H9 (cell line): Measurements from ENCODE around the gene ARFGEF2. TPM values are rescaled to one million over a fixed set of nuclear protein-coding genes. Genes with fewer than 3 reads are reported as not detected.
A peak's percentile ranks its signal among the peaks of the same experiment; 100 is the strongest.

Source experiments
- DNase-seq: peaks from one replicate; pipeline ENCODE4 v3.0.0-alpha.2; 2017
- H2AFZ ChIP-seq: one replicate; pipeline ENCODE4 v1.6.1; 2013; ENCODE audit warnings: mild to moderate bottlenecking, low read length, control low read depth, moderate library complexity
- H2AK5ac ChIP-seq: 2 replicates; pipeline ENCODE4 v1.6.1; 2013; ENCODE audit warnings: low read length, control low read depth, mixed read lengths; ENCODE audit not compliant: insufficient read length
- H2BK120ac ChIP-seq: one replicate; pipeline ENCODE4 v1.6.1; 2013; ENCODE audit warnings: low read depth, mild to moderate bottlenecking, low read length, control low read depth, inconsistent platforms; ENCODE audit not compliant: poor library complexity, severe bottlenecking
- H2BK12ac ChIP-seq: 2 replicates; pipeline ENCODE4 v1.6.1; 2013; ENCODE audit warnings: low read length, control low read depth, mixed read lengths, low read depth; ENCODE audit not compliant: insufficient read length
- H2BK15ac ChIP-seq: 2 replicates; pipeline ENCODE4 v1.6.1; 2013; ENCODE audit warnings: low read depth, low read length, control low read depth
- H2BK20ac ChIP-seq: one replicate; pipeline ENCODE4 v1.6.1; 2013; ENCODE audit warnings: low read depth, mild to moderate bottlenecking, low read length, control low read depth, inconsistent platforms; ENCODE audit not compliant: poor library complexity, severe bottlenecking
- H2BK5ac ChIP-seq: 2 replicates; pipeline ENCODE4 v1.6.1; 2013; ENCODE audit warnings: low read length, control low read depth, mixed read lengths; ENCODE audit not compliant: insufficient read length
- H3K14ac ChIP-seq: 2 replicates; pipeline ENCODE4 v1.6.1; 2013; ENCODE audit warnings: low read length, control low read depth; ENCODE audit not compliant: insufficient read depth
- H3K18ac ChIP-seq: 2 replicates; pipeline ENCODE4 v1.6.1; 2013; ENCODE audit warnings: low read depth, mild to moderate bottlenecking, mixed read lengths, low read length, control low read depth; ENCODE audit not compliant: insufficient read length
- H3K23ac ChIP-seq: 2 replicates; pipeline ENCODE4 v1.6.1; 2013; ENCODE audit warnings: low read length, control low read depth, mixed read lengths, low read depth; ENCODE audit not compliant: insufficient read length
- H3K23me2 ChIP-seq: 2 replicates; pipeline ENCODE4 v1.6.1; 2013; ENCODE audit warnings: low read depth, mild to moderate bottlenecking, mixed read lengths, low read length, control low read depth; ENCODE audit not compliant: insufficient read length, poor library complexity, severe bottlenecking
- H3K27ac ChIP-seq: 2 replicates; pipeline ENCODE4 v1.5.1; 2013; ENCODE audit warnings: low read length, control low read depth, mixed read lengths, low read depth; ENCODE audit not compliant: insufficient read length
- H3K27me3 ChIP-seq: 2 replicates; pipeline ENCODE4 v1.6.1; 2013; ENCODE audit warnings: low read length, control low read depth, inconsistent platforms; ENCODE audit not compliant: insufficient read depth
- H3K4ac ChIP-seq: 2 replicates; pipeline ENCODE4 v1.6.1; 2013; ENCODE audit warnings: low read depth, mild to moderate bottlenecking, control low read depth, inconsistent platforms, low read length, moderate library complexity
- H3K4me1 ChIP-seq: 2 replicates; pipeline ENCODE4 v1.6.1; 2013; ENCODE audit warnings: low read length, control low read depth, inconsistent platforms; ENCODE audit not compliant: insufficient read depth
- H3K4me2 ChIP-seq: 2 replicates; pipeline ENCODE4 v1.6.1; 2013; ENCODE audit warnings: low read length, control low read depth, mixed read lengths; ENCODE audit not compliant: insufficient read length, insufficient read depth
- H3K56ac ChIP-seq: 2 replicates; pipeline ENCODE4 v1.6.1; 2013; ENCODE audit warnings: low read depth, mild to moderate bottlenecking, mixed read lengths, low read length, control low read depth; ENCODE audit not compliant: insufficient read length
- H3K79me1 ChIP-seq: 2 replicates; pipeline ENCODE4 v1.6.1; 2013; ENCODE audit warnings: low read depth, mild to moderate bottlenecking, moderate library complexity, low read length, control low read depth, inconsistent platforms; ENCODE audit not compliant: insufficient read depth, poor library complexity, severe bottlenecking
- H3K79me2 ChIP-seq: 2 replicates; pipeline ENCODE4 v1.6.1; 2013; ENCODE audit warnings: low read length, control low read depth, inconsistent platforms; ENCODE audit not compliant: insufficient read depth
- H3K9ac ChIP-seq: 2 replicates; pipeline ENCODE4 v1.6.1; 2013; ENCODE audit warnings: low read length, control low read depth, mixed read lengths; ENCODE audit not compliant: insufficient read length; ENCODE audit errors: extremely low read depth
- H3K9me3 ChIP-seq: one replicate; pipeline ENCODE4 v1.6.1; 2013; ENCODE audit warnings: low read depth, low read length, inconsistent platforms; ENCODE audit not compliant: control insufficient read depth
- H3T11ph ChIP-seq: one replicate; pipeline ENCODE4 v1.6.1; 2013; ENCODE audit warnings: mild to moderate bottlenecking, low read length, control low read depth, inconsistent platforms
- H4K20me1 ChIP-seq: one replicate; pipeline ENCODE4 v1.6.1; 2013; ENCODE audit not compliant: control insufficient read depth, insufficient read length, insufficient read depth
- H4K5ac ChIP-seq: 2 replicates; pipeline ENCODE4 v1.6.1; 2013; ENCODE audit warnings: low read depth, mild to moderate bottlenecking, mixed read lengths, low read length, control low read depth; ENCODE audit not compliant: insufficient read length
- H4K8ac ChIP-seq: replicated peaks from 2 replicates; pipeline ENCODE4 v1.6.1; 2013; ENCODE audit warnings: low read length, control low read depth, mixed read lengths, low read depth; ENCODE audit not compliant: insufficient read length
- H4K91ac ChIP-seq: 2 replicates; pipeline ENCODE4 v1.6.1; 2013; ENCODE audit warnings: low read depth, mild to moderate bottlenecking, moderate library complexity, mixed read lengths, low read length, control low read depth; ENCODE audit not compliant: insufficient read length
- H3K27ac Mint-ChIP-seq, 3 experiments: 2 replicates in 2 of 3; 3 replicates in 1 of 3; pipeline ENCODE4 v1.8.0; 2020 to 2021; ENCODE audit warnings: mixed read lengths in 3 of 3, mild to moderate bottlenecking in 1 of 3, moderate library complexity in 1 of 3
- H3K27me3 Mint-ChIP-seq: 2 replicates; pipeline ENCODE4 v1.8.0; 2021; ENCODE audit warnings: low read depth, mild to moderate bottlenecking, moderate library complexity, mixed read lengths
- H3K36me3 Mint-ChIP-seq, 3 experiments: 2 replicates in 2 of 3; 3 replicates in 1 of 3; pipeline ENCODE4 v1.8.0; 2020 to 2021; ENCODE audit warnings: low read depth in 3 of 3, mixed read lengths in 3 of 3; ENCODE audit not compliant: insufficient read depth in 1 of 3
- H3K4me1 Mint-ChIP-seq, 2 experiments: 2 replicates each; pipeline ENCODE4 v1.8.0; 2020; ENCODE audit warnings: mixed read lengths in 2 of 2
- H3K4me3 Mint-ChIP-seq, 2 experiments: 2 replicates in 1 of 2; 3 replicates in 1 of 2; pipeline ENCODE4 v1.8.0; 2020 to 2021; ENCODE audit warnings: mild to moderate bottlenecking in 2 of 2, mixed read lengths in 2 of 2, moderate library complexity in 1 of 2
- H3K9me3 Mint-ChIP-seq, 2 experiments: 2 replicates in 1 of 2; 3 replicates in 1 of 2; pipeline ENCODE4 v1.8.0; 2020; ENCODE audit warnings: mild to moderate bottlenecking in 2 of 2, mixed read lengths in 2 of 2, moderate library complexity in 1 of 2
- WGBS: extraction: QIAGEN DNeasy Blood & Tissue Kit; methylation state at CpG from one replicate; pipeline ENCODE4 v1.1.7; 2013; ENCODE audit warnings: missing lambda C conversion rate, low lambda C conversion rate, mixed read lengths; ENCODE audit not compliant: insufficient read length; ENCODE audit errors: extremely low coverage; 5-methylcytosine and 5-hydroxymethylcytosine counted together
- total RNA-seq: library from RNA; stranded (reverse); gene quantifications from 2 replicates; pipeline ENCODE4 v1.2.1, GENCODE V29; 2021
- TF ChIP-seq, protein P1 (sequence below): fragments of 200-600 bp; sonication (generic); conservative IDR thresholded peaks from 3 replicates; pipeline ENCODE4 v1.8.0; 2021; ENCODE audit warnings: antibody characterized with exemption, mild to moderate bottlenecking

ARFGEF2 gene
- total RNA-seq, 1 experiment from 2014 or later, result 16.6 TPM

DNA sequence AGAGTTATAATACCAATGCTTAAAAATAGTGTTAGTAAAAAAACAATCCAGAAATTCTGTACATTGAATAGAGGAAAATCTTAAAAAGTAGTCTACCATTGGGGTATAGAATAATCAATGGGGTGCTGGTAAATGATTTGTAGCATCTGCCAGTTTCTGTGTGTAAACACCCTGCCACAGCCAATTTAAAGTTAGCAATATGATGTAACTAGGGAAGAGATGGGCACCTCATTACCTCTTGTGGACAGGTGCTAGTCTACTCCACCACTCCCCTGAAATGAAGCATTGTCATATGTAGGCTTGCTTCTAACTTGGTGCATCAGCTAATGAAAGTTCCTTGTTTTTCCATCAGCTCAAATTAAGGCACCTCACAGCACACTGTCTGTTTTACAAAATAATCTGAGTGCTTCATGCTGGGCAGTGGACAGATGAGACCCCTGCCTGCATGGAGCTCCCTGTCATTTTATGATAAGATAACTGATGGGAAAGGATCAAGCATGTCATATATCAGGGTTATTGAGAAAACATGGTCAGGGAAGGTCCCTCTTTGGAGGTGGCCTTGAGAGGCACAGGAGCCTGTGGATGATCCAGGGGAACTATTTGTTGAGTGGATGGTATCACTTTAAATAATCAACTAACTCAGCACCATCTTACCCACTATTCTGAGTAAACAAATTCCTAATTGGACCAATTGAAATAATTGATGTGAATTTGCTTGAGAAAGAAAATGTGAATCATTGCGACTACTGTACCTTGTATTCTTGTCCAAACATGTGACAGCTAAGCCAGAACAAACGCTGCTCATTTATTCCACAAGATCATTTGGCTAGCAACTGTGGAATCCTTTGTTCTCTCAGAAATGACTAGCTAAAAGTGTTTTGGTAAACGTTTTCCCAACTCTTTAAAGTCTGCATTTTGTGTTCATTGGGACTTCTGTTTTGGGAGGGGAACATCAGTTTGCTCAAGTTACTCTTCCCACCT lies 78.7 kb downstream of the ARFGEF2 start:
- Histone ChIP-seq H3K18ac (no peak overlapping the region), H4K5ac (no peak overlapping the region), H3T11ph (no peak overlapping the region), H2BK12ac (no peak overlapping the region), H3K9ac (no peak overlapping the region), H4K8ac (no peak overlapping the region), H3K4me1 (no peaks in the 10 kb centered on the region), H3K27me3 (no peaks in the 10 kb centered on the region), H3K14ac (no peak overlapping the region), H4K20me1 (no peaks in the 10 kb centered on the region), H3K4ac (no peak overlapping the region), H2AK5ac (no peak overlapping the region), H3K23me2 (no peaks in the 10 kb centered on the region), H2BK15ac (no peak overlapping the region), H3K4me2 (no peak overlapping the region), H2AFZ (no peak overlapping the region), H3K56ac (no peak overlapping the region), H3K79me1 (no peaks in the 10 kb centered on the region), H2BK120ac (no peak overlapping the region), H3K9me3 (no peaks in the 10 kb centered on the region), H4K91ac (no peak overlapping the region), H3K79me2 (no peaks in the 10 kb centered on the region), H3K27ac (no peak overlapping the region), H2BK20ac (no peak overlapping the region), H3K23ac (no peak overlapping the region), H2BK5ac (no peak overlapping the region)
- H3K4me3 Mint-ChIP-seq, result no peak overlapping the region
- H3K27ac Mint-ChIP-seq, result 0 out of 7 replicates have a peak overlapping the region, but pooled peaks of 1 of the 3 experiments have one; percentile 22
- H3K36me3 Mint-ChIP-seq, result peaks cover 16 to 53% (median 30%) of the 10 kb centered on the region in 3 experiments; a peak in 6 of 7 replicates
- H3K9me3 Mint-ChIP-seq, result no peaks in the 10 kb centered on the region
- WGBS, result no CpG with 5 or more reads among the region's 3 CpGs
- DNase-seq, result no peak
- no peaks in the 10 kb centered on the region for H3K4me1 Mint-ChIP-seq
- H3K27me3 Mint-ChIP-seq, result no peaks in the 10 kb centered on the region
- TF ChIP-seq, protein P1, sequence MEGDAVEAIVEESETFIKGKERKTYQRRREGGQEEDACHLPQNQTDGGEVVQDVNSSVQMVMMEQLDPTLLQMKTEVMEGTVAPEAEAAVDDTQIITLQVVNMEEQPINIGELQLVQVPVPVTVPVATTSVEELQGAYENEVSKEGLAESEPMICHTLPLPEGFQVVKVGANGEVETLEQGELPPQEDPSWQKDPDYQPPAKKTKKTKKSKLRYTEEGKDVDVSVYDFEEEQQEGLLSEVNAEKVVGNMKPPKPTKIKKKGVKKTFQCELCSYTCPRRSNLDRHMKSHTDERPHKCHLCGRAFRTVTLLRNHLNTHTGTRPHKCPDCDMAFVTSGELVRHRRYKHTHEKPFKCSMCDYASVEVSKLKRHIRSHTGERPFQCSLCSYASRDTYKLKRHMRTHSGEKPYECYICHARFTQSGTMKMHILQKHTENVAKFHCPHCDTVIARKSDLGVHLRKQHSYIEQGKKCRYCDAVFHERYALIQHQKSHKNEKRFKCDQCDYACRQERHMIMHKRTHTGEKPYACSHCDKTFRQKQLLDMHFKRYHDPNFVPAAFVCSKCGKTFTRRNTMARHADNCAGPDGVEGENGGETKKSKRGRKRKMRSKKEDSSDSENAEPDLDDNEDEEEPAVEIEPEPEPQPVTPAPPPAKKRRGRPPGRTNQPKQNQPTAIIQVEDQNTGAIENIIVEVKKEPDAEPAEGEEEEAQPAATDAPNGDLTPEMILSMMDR, result no peak
